Measurements from ENCODE around the gene UBTD2.

DNA sequence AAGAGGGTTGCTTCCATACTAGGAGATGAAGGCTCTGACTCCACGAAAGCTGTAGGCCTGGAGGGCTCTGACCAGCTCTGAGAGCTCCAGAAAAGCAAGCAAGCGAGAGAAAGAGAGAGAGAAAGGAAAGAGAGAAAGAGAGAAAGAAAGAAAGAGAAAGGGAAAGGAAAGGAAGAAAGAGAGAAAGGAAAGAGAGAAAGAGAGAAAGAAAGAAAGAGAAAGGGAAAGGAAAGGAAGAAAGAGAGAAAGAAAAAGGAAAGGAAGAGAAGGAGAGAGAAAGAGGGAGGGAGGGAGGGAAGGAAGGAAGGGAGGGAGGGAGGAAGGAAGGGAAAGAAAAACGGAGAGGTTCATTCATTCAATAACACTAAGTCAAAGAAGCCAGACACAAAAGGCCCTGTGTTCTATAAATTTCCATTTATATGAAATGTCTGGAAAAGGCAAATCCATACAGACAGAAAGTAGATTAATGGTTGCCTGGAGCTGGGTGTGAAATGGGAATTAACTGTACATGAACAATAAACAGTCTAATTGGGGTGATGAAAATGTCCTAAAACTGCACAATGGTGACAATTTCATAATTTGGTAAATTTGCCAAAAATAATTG, 93.8 kb downstream of the UBTD2 start:
- TF ChIP-seq POLR2A (IDR thresholded peaks at IDR 0.05) (no peak), POLR2AphosphoS5 (IDR thresholded peaks at IDR 0.05) (no peak), EP300 (IDR thresholded peaks at IDR 0.05) (no peak)
- TF ChIP-seq, protein P1, sequence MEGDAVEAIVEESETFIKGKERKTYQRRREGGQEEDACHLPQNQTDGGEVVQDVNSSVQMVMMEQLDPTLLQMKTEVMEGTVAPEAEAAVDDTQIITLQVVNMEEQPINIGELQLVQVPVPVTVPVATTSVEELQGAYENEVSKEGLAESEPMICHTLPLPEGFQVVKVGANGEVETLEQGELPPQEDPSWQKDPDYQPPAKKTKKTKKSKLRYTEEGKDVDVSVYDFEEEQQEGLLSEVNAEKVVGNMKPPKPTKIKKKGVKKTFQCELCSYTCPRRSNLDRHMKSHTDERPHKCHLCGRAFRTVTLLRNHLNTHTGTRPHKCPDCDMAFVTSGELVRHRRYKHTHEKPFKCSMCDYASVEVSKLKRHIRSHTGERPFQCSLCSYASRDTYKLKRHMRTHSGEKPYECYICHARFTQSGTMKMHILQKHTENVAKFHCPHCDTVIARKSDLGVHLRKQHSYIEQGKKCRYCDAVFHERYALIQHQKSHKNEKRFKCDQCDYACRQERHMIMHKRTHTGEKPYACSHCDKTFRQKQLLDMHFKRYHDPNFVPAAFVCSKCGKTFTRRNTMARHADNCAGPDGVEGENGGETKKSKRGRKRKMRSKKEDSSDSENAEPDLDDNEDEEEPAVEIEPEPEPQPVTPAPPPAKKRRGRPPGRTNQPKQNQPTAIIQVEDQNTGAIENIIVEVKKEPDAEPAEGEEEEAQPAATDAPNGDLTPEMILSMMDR (IDR thresholded peaks at IDR 0.05), result no peak
